GM12878 (cell line): ENCODE results near the gene LRRFIP2. TPM values are rescaled to one million over a fixed set of nuclear protein-coding genes. Genes with fewer than 3 reads are reported as not detected.

Source experiments
- ATAC-seq: fragments of 200-7000 bp; cut with Tn5 transposase; 3 replicates; pipeline ENCODE4 v1.9.1; 2020; ENCODE audit warnings: mild to moderate bottlenecking, moderate library complexity
- BruUV-seq: library from RNA; stranded (reverse); fragments of 400-500 nt; replicated peaks from 2 replicates; lab custom pipeline; 2021; lab: Mats Ljungman, UMichigan
- CTCF ChIA-PET: fragments of 300-600 bp; sonication (Branson Sonifier 250); formaldehyde crosslinking; extraction: SDS; loops from one replicate; lab custom pipeline; 2021; ENCODE audit warnings: inconsistent platforms; lab: Yijun Ruan, JAX
- POLR2A ChIA-PET: fragments of 350-600 bp; formaldehyde crosslinking; extraction: SDS; loops from one replicate; lab custom pipeline; 2021; ENCODE audit warnings: inconsistent platforms; lab: Charles Lee
- RAD21 ChIA-PET: fragments of 300-600 bp; sonication (Branson Sonifier 250); formaldehyde crosslinking; loops from one replicate; lab custom pipeline; 2023; ENCODE audit warnings: antibody characterized with exemption; ENCODE audit not compliant: unreplicated experiment; lab: Charles Lee
- SMC1A ChIA-PET: fragments of 300-600 bp; sonication (Branson Sonifier 250); formaldehyde crosslinking; loops from one replicate; lab custom pipeline; 2023; ENCODE audit not compliant: unreplicated experiment, uncharacterized antibody; lab: Charles Lee
- DNase-seq: peaks from one replicate; pipeline ENCODE4 v3.0.0-alpha.2; 2011; ENCODE audit warnings: low read depth, low spot score
- FAIRE-seq: peaks from 3 replicates; lab custom pipeline; 2011; peaks lifted over from hg19 to GRCh38; lab: Jason Lieb, UNC
- H2AFZ ChIP-seq: 2 replicates; pipeline ENCODE4 v1.6.0; 2011; ENCODE audit warnings: low read depth, low read length, control low read depth; ENCODE audit not compliant: control insufficient read depth
- H3K27ac ChIP-seq: 2 replicates; pipeline ENCODE4 v1.5.1; 2011; ENCODE audit warnings: control low read depth; ENCODE audit not compliant: control insufficient read depth, insufficient read depth
- H3K27me3 ChIP-seq, 2 experiments: replicated peaks in 1 of 2; 2 replicates each; pipeline versions ENCODE4 v1.6.0 to v1.6.1; 2011; ENCODE audit warnings: low read length in 1 of 2; ENCODE audit not compliant: control insufficient read depth in 2 of 2, insufficient read depth in 2 of 2
- H3K36me3 ChIP-seq, 2 experiments: 2 replicates each; pipeline ENCODE4 v1.5.1; 2011; ENCODE audit warnings: low read length in 1 of 2; ENCODE audit not compliant: control insufficient read depth in 2 of 2, insufficient read depth in 2 of 2
- H3K4me1 ChIP-seq: 2 replicates; pipeline ENCODE4 v1.6.1; 2011; ENCODE audit warnings: mild to moderate bottlenecking, low read length, moderate library complexity, mixed read lengths; ENCODE audit not compliant: control insufficient read depth, insufficient read depth
- H3K4me2 ChIP-seq: 2 replicates; pipeline ENCODE4 v1.6.0; 2011; ENCODE audit warnings: control low read depth; ENCODE audit not compliant: control insufficient read depth, insufficient read depth
- H3K4me3 ChIP-seq: fragments of 200-600 bp; sonication (generic); 2 replicates; pipeline ENCODE4 v1.5.1; 2016
- H3K79me2 ChIP-seq: 2 replicates; pipeline ENCODE4 v1.6.0; 2011; ENCODE audit warnings: low read length; ENCODE audit not compliant: control insufficient read depth, insufficient read depth
- H3K9ac ChIP-seq: 2 replicates; pipeline ENCODE4 v1.8.0; 2011; ENCODE audit warnings: low read length, control low read depth, mixed read lengths; ENCODE audit not compliant: control insufficient read depth, insufficient read depth
- H3K9me3 ChIP-seq: replicated peaks from 3 replicates; pipeline ENCODE4 v1.5.1; 2011; ENCODE audit warnings: mild to moderate bottlenecking, low read length; ENCODE audit not compliant: control insufficient read depth, insufficient read depth
- H4K20me1 ChIP-seq: 2 replicates; pipeline ENCODE4 v1.6.0; 2011; ENCODE audit not compliant: control insufficient read depth, insufficient read depth
- BCL11A ChIP-seq: IDR thresholded peaks from 2 replicates; pipeline ENCODE4 v1.6.1; 2011; ENCODE audit warnings: low read depth, low read length
- BCL3 ChIP-seq: IDR thresholded peaks from 2 replicates; pipeline ENCODE4 v1.6.1; 2011; ENCODE audit warnings: borderline replicate concordance, low read depth, mild to moderate bottlenecking, moderate library complexity, low read length; ENCODE audit not compliant: insufficient read depth, poor library complexity, severe bottlenecking
- BMI1 ChIP-seq: fragments of 450-650 bp; IDR thresholded peaks from 2 replicates; pipeline ENCODE4 v1.6.1; 2016; ENCODE audit warnings: mild to moderate bottlenecking, moderate library complexity, borderline replicate concordance
- BRCA1 ChIP-seq: IDR thresholded peaks from 2 replicates; pipeline ENCODE4 v1.6.1; 2011; ENCODE audit warnings: low read depth, low read length, improper control_type of control experiment
- CEBPB ChIP-seq, 2 experiments: fragments of 150-350 bp in 1 of 2; IDR thresholded peaks; 2 replicates each; pipeline ENCODE4 v1.6.1; 2012 to 2014; ENCODE audit warnings: low read depth in 2 of 2, low read length in 2 of 2, borderline replicate concordance in 1 of 2, inconsistent platforms in 1 of 2
- CREB1 ChIP-seq: IDR thresholded peaks from 2 replicates; pipeline ENCODE4 v1.6.1; 2012; ENCODE audit warnings: low read depth, mild to moderate bottlenecking, inconsistent platforms
- DPF2 ChIP-seq: fragments of 450-650 bp; IDR thresholded peaks from 2 replicates; pipeline ENCODE4 v1.6.1; 2017; ENCODE audit warnings: mild to moderate bottlenecking
- GABPA ChIP-seq: IDR thresholded peaks from 2 replicates; pipeline ENCODE4 v1.6.1; 2014; ENCODE audit warnings: antibody characterized with exemption, low read depth, mild to moderate bottlenecking, inconsistent platforms
- KDM1A ChIP-seq: fragments of 200-600 bp; sonication (generic); IDR thresholded peaks from 2 replicates; pipeline ENCODE4 v1.6.1; 2016; ENCODE audit warnings: borderline replicate concordance
- KLF5 ChIP-seq: fragments of 450-650 bp; IDR thresholded peaks from 2 replicates; pipeline ENCODE4 v1.6.1; 2014; ENCODE audit warnings: mild to moderate bottlenecking; ENCODE audit not compliant: partially characterized antibody
- MXI1 ChIP-seq: fragments of 150-350 bp; IDR thresholded peaks from 2 replicates; pipeline ENCODE4 v1.6.1; 2011; ENCODE audit warnings: low read depth, mild to moderate bottlenecking, inconsistent platforms, low read length, improper control_type of control experiment
- NBN ChIP-seq: fragments of 450-650 bp; IDR thresholded peaks from 2 replicates; pipeline ENCODE4 v1.6.1; 2016
- PBX3 ChIP-seq: IDR thresholded peaks from 2 replicates; pipeline ENCODE4 v1.6.1; 2011; ENCODE audit warnings: mild to moderate bottlenecking, low read depth, low read length, moderate library complexity; ENCODE audit not compliant: insufficient replicate concordance
- POLR2A ChIP-seq: IDR thresholded peaks from 2 replicates; pipeline ENCODE4 v1.6.1; 2011; ENCODE audit warnings: low read depth, mild to moderate bottlenecking, low read length
- RELA ChIP-seq: fragments of 450-650 bp; IDR thresholded peaks from 2 replicates; pipeline ENCODE4 v1.8.0; 2014; ENCODE audit warnings: borderline replicate concordance; ENCODE audit not compliant: partially characterized antibody
- RFX5 ChIP-seq: IDR thresholded peaks from 2 replicates; pipeline ENCODE4 v1.6.1; 2011; ENCODE audit warnings: low read depth, low read length, improper control_type of control experiment
- SIN3A ChIP-seq: IDR thresholded peaks from 2 replicates; pipeline ENCODE4 v1.6.1; 2012; ENCODE audit warnings: low read depth, low read length, improper control_type of control experiment
- SMC3 ChIP-seq: IDR thresholded peaks from 2 replicates; pipeline ENCODE4 v1.6.1; 2011; ENCODE audit warnings: low read length, improper control_type of control experiment, borderline replicate concordance
- SUZ12 ChIP-seq: fragments of 200-600 bp; sonication (generic); IDR thresholded peaks from one replicate; pipeline ENCODE4 v1.6.1; 2018; ENCODE audit warnings: antibody characterized with exemption, mild to moderate bottlenecking; ENCODE audit not compliant: unreplicated experiment
- WGBS: methylation state at CpG from one replicate; pipeline ENCODE4 v1.1.6; 2016; ENCODE audit warnings: low lambda C conversion rate; ENCODE audit not compliant: insufficient replicate concordance, insufficient coverage; ENCODE audit errors: missing lambda C conversion rate; 5-methylcytosine and 5-hydroxymethylcytosine counted together
- in situ Hi-C: fragments of 300-500 bp; cut with MboI; formaldehyde crosslinking; loops from 9 replicates; pipeline ENCODE4 v1.14.3; 2018; ENCODE audit warnings: mixed read lengths
- intact Hi-C: fragments of 100-400 bp; cut with micrococcal nuclease; formaldehyde crosslinking; loops from one replicate; pipeline ENCODE4 v1.14.2; 2022; ENCODE audit not compliant: unreplicated experiment
- polyA plus RNA-seq, 11 experiments: library from polyadenylated mRNA; depleted of rRNA in 4 of 11; unstranded in 6 of 11; stranded (reverse) in 5 of 11; fragments of >200 nt; fragmentation: Nextera tagmentation in 4 of 11; fragmentation: Illumina TruSeq in 1 of 11; extraction: Ambion mirVana in 4 of 11; extraction: Trizol in 1 of 11; gene quantifications; 1 replicate in 1 of 11; 2 replicates in 10 of 11; pipeline versions ENCODE4 v1.2.1 to v1.2.3, GENCODE V29; 2011 to 2016; ENCODE audit warnings: inconsistent platforms in 2 of 11, missing spikeins in 2 of 11, low read depth in 1 of 11
- total RNA-seq, 4 experiments: library from RNA; depleted of rRNA in 3 of 4; stranded (reverse); fragments of >200 nt in 3 of 4; fragmentation: Illumina TruSeq in 1 of 4; extraction: Trizol in 1 of 4; gene quantifications; 2 replicates each; pipeline versions ENCODE4 v1.2.1 to v1.2.3, GENCODE V29; 2013 to 2021

The LRRFIP2 gene
- total and polyA plus RNA-seq, 10 of the 15 experiments (the other 5 are each of a cell fraction or from before 2014, with no cell fraction given) = 9.7 to 46.9 (median 38.1) TPM

- Histone ChIP-seq H3K27ac (no peak overlapping the region), H3K36me3 (no peaks in the 10 kb centered on the region), H3K4me1 (no peaks in the 10 kb centered on the region), H3K27me3 (no peaks in the 10 kb centered on the region), H3K9ac (no peak overlapping the region), H3K79me2 (no peaks in the 10 kb centered on the region), H3K4me2 (no peak overlapping the region), H3K4me3 (no peak overlapping the region), H2AFZ (no peak overlapping the region), H4K20me1 (no peaks in the 10 kb centered on the region), H3K9me3 (no peaks in the 10 kb centered on the region)
- RAD21 ChIA-PET = no interaction called here
- ATAC-seq (no peak), DNase-seq (no peak), FAIRE-seq (no peak)
- whole genome bisulfite sequencing = 57% methylated on average over 1 of the region's 1 CpG
- TF ChIP-seq BRCA1 = no peak
- no peak for TF ChIP-seq BCL11A
- no peak for TF ChIP-seq SUZ12
- no peak for TF ChIP-seq KLF5
- no peak for TF ChIP-seq RELA
- no peak for TF ChIP-seq DPF2
- no peak for TF ChIP-seq CREB1
- TF ChIP-seq RFX5 = no peak
- no peak for TF ChIP-seq CEBPB (IDR thresholded peaks at IDR 0.05; ENCODE audit: borderline replicate concordance in 1 of 2, low read depth in 2 of 2, low read length in 2 of 2)
- TF ChIP-seq GABPA = no peak
- no peak for TF ChIP-seq MXI1
- no peak for TF ChIP-seq PBX3
- no peak for TF ChIP-seq BMI1
- TF ChIP-seq BCL3 = no peak
- TF ChIP-seq SMC3 = no peak
- TF ChIP-seq SIN3A = no peak
- TF ChIP-seq NBN = no peak
- TF ChIP-seq KDM1A = no peak
- no peak for TF ChIP-seq POLR2A
- in situ Hi-C loops = no loop called here
- intact Hi-C loops = no loop called here
- POLR2A ChIA-PET = no interaction called here
- CTCF ChIA-PET = no interaction called here
- SMC1A ChIA-PET = no interaction called here
- BruUV-seq = no TSS peak
Measured at GRCh38 chr3:37100411-37100810, 74.0 kb downstream of the LRRFIP2 start.
